GM18870 (cell line): ENCODE results near the gene INPP4A.

ENCODE experiments used
- ATAC-seq: cut with Tn5 transposase; IDR thresholded peaks from one replicate; pipeline ENCODE4 v1.9.1; 2021; ENCODE audit warnings: moderate library complexity; ENCODE audit not compliant: unreplicated experiment

The INPP4A gene

GRCh38 chr2:98537390-98538126, 92.9 kb downstream of the INPP4A start:
- no peak for ATAC-seq

GRCh38 chr2:98538280-98539041, 93.8 kb downstream of the INPP4A start:
- no peak for ATAC-seq

- no peak for ATAC-seq
Measured at GRCh38 chr2:98539056-98539735, 94.5 kb downstream of the INPP4A start.

- no peak for ATAC-seq
Measured at GRCh38 chr2:98540536-98540935, 95.9 kb downstream of the INPP4A start.

- no peak for ATAC-seq
Measured at GRCh38 chr2:98541489-98541888, 96.8 kb downstream of the INPP4A start.

GRCh38 chr2:98541906-98542305, 97.2 kb downstream of the INPP4A start:
- ATAC-seq: no peak

GRCh38 chr2:98543214-98543613, 98.6 kb downstream of the INPP4A start:
- ATAC-seq: no peak

GRCh38 chr2:98543842-98544241, 99.2 kb downstream of the INPP4A start:
- ATAC-seq: no peak

- no peak for ATAC-seq
Measured at GRCh38 chr2:98545591-98545990, 100.9 kb downstream of the INPP4A start.

- no peak for ATAC-seq
Measured at GRCh38 chr2:98546186-98546585, 101.5 kb downstream of the INPP4A start.

- ATAC-seq: no peak
Measured at GRCh38 chr2:98547092-98547790, 102.6 kb downstream of the INPP4A start.

- ATAC-seq: no peak
Measured at GRCh38 chr2:98548920-98549818, 104.5 kb downstream of the INPP4A start.

GRCh38 chr2:98550165-98550564, 105.5 kb downstream of the INPP4A start:
- ATAC-seq: no peak

GRCh38 chr2:98551316-98551715, 106.7 kb downstream of the INPP4A start:
- ATAC-seq: no peak

- ATAC-seq: no peak
Measured at GRCh38 chr2:98552499-98553179, 108.0 kb downstream of the INPP4A start.

GRCh38 chr2:98554116-98554861, 109.6 kb downstream of the INPP4A start:
- ATAC-seq: no peak

- ATAC-seq: no peak
Measured at GRCh38 chr2:98555696-98556095, 111.0 kb downstream of the INPP4A start.

- peak; percentile 78 for ATAC-seq
Measured at GRCh38 chr2:98556344-98557033, 111.8 kb downstream of the INPP4A start.
